ENCODE data around the gene C1orf21.

Gene C1orf21

GRCh38 chr1:184590163-184590750 lies 203.4 kb downstream of the C1orf21 start:
- Histone ChIP-seq H3K4me1 (ENCODE audit: control insufficient read depth, insufficient read depth, low read length) (no peaks in the 10 kb centered on the region), H3K9ac (ENCODE audit: low read length) (no peak overlapping the region), H3K4me3 (ENCODE audit: low read length) (no peak overlapping the region), H3K9me3 (ENCODE audit: control insufficient read depth, low read length) (no peaks in the 10 kb centered on the region), H3K27me3 (replicated peaks; ENCODE audit: control insufficient read depth, insufficient read depth, low read length) (no peaks in the 10 kb centered on the region), H3K36me3 (ENCODE audit: control insufficient read depth, insufficient read depth, low read length, severe bottlenecking) (peaks cover 3% of the 10 kb centered on the region)
- DNase-seq (ENCODE audit: low read depth), result no peak

- Histone ChIP-seq H3K27me3 (replicated peaks; ENCODE audit: control insufficient read depth, insufficient read depth, low read length) (no peaks in the 10 kb centered on the region), H3K9me3 (ENCODE audit: control insufficient read depth, low read length) (no peaks in the 10 kb centered on the region), H3K9ac (ENCODE audit: low read length) (no peak overlapping the region), H3K36me3 (ENCODE audit: control insufficient read depth, insufficient read depth, low read length, severe bottlenecking) (peaks cover 5% of the 10 kb centered on the region), H3K4me1 (ENCODE audit: control insufficient read depth, insufficient read depth, low read length) (peaks cover 20% of the 10 kb centered on the region), H3K4me3 (ENCODE audit: low read length) (no peak overlapping the region)
- no peak for DNase-seq (ENCODE audit: low read depth)
These were observed 206.8 kb downstream of the C1orf21 start for GRCh38 chr1:184593597-184593996.

GRCh38 chr1:184595596-184595995 lies 208.8 kb downstream of the C1orf21 start:
- H3K9ac ChIP-seq (ENCODE audit: low read length), result no peak overlapping the region
- H3K27me3 ChIP-seq (replicated peaks; ENCODE audit: control insufficient read depth, insufficient read depth, low read length), result no peaks in the 10 kb centered on the region
- DNase-seq (ENCODE audit: low read depth), result peak; percentile 75
- H3K4me3 ChIP-seq (ENCODE audit: low read length), result no peak overlapping the region
- peaks cover 20% of the 10 kb centered on the region for H3K4me1 ChIP-seq (ENCODE audit: control insufficient read depth, insufficient read depth, low read length)
- H3K36me3 ChIP-seq (ENCODE audit: control insufficient read depth, insufficient read depth, low read length, severe bottlenecking), result peaks cover 8% of the 10 kb centered on the region
- no peaks in the 10 kb centered on the region for H3K9me3 ChIP-seq (ENCODE audit: control insufficient read depth, low read length)

GRCh38 chr1:184596950-184597645 lies 210.3 kb downstream of the C1orf21 start:
- DNase-seq (ENCODE audit: low read depth), result no peak
- H3K27me3 ChIP-seq (replicated peaks; ENCODE audit: control insufficient read depth, insufficient read depth, low read length), result no peaks in the 10 kb centered on the region
- H3K4me3 ChIP-seq (ENCODE audit: low read length), result no peak overlapping the region
- H3K9me3 ChIP-seq (ENCODE audit: control insufficient read depth, low read length), result no peaks in the 10 kb centered on the region
- H3K36me3 ChIP-seq (ENCODE audit: control insufficient read depth, insufficient read depth, low read length, severe bottlenecking), result peaks cover 8% of the 10 kb centered on the region
- H3K4me1 ChIP-seq (ENCODE audit: control insufficient read depth, insufficient read depth, low read length), result peaks cover 20% of the 10 kb centered on the region
- no peak overlapping the region for H3K9ac ChIP-seq (ENCODE audit: low read length)

GRCh38 chr1:184597650-184598357 lies 211.0 kb downstream of the C1orf21 start:
- Histone ChIP-seq H3K36me3 (ENCODE audit: control insufficient read depth, insufficient read depth, low read length, severe bottlenecking) (peaks cover 8% of the 10 kb centered on the region), H3K9ac (ENCODE audit: low read length) (no peak overlapping the region), H3K4me3 (ENCODE audit: low read length) (no peak overlapping the region), H3K9me3 (ENCODE audit: control insufficient read depth, low read length) (no peaks in the 10 kb centered on the region), H3K27me3 (replicated peaks; ENCODE audit: control insufficient read depth, insufficient read depth, low read length) (no peaks in the 10 kb centered on the region), H3K4me1 (ENCODE audit: control insufficient read depth, insufficient read depth, low read length) (peaks cover 20% of the 10 kb centered on the region)
- peak; percentile 56 for DNase-seq (ENCODE audit: low read depth)

- DNase-seq (ENCODE audit: low read depth), result no peak
- Histone ChIP-seq H3K36me3 (ENCODE audit: control insufficient read depth, insufficient read depth, low read length, severe bottlenecking) (peaks cover 4% of the 10 kb centered on the region), H3K4me1 (ENCODE audit: control insufficient read depth, insufficient read depth, low read length) (peaks cover 20% of the 10 kb centered on the region), H3K9me3 (ENCODE audit: control insufficient read depth, low read length) (no peaks in the 10 kb centered on the region), H3K27me3 (replicated peaks; ENCODE audit: control insufficient read depth, insufficient read depth, low read length) (no peaks in the 10 kb centered on the region), H3K4me3 (ENCODE audit: low read length) (no peak overlapping the region), H3K9ac (ENCODE audit: low read length) (no peak overlapping the region)
These were observed 211.8 kb downstream of the C1orf21 start for GRCh38 chr1:184598403-184599193.

GRCh38 chr1:184604152-184604900 lies 217.5 kb downstream of the C1orf21 start:
- Histone ChIP-seq H3K9ac (ENCODE audit: low read length) (no peak overlapping the region), H3K4me1 (ENCODE audit: control insufficient read depth, insufficient read depth, low read length) (peaks cover 9% of the 10 kb centered on the region), H3K36me3 (ENCODE audit: control insufficient read depth, insufficient read depth, low read length, severe bottlenecking) (no peaks in the 10 kb centered on the region), H3K27me3 (replicated peaks; ENCODE audit: control insufficient read depth, insufficient read depth, low read length) (no peaks in the 10 kb centered on the region), H3K4me3 (ENCODE audit: low read length) (no peak overlapping the region), H3K9me3 (ENCODE audit: control insufficient read depth, low read length) (no peaks in the 10 kb centered on the region)
- DNase-seq (ENCODE audit: low read depth), result no peak

GRCh38 chr1:184605941-184606340 lies 219.1 kb downstream of the C1orf21 start:
- DNase-seq (ENCODE audit: low read depth), result no peak
- Histone ChIP-seq H3K9me3 (ENCODE audit: control insufficient read depth, low read length) (no peaks in the 10 kb centered on the region), H3K27me3 (replicated peaks; ENCODE audit: control insufficient read depth, insufficient read depth, low read length) (no peaks in the 10 kb centered on the region), H3K9ac (ENCODE audit: low read length) (no peak overlapping the region), H3K4me3 (ENCODE audit: low read length) (no peak overlapping the region), H3K36me3 (ENCODE audit: control insufficient read depth, insufficient read depth, low read length, severe bottlenecking) (no peaks in the 10 kb centered on the region), H3K4me1 (ENCODE audit: control insufficient read depth, insufficient read depth, low read length) (peaks cover 9% of the 10 kb centered on the region)

GRCh38 chr1:184606786-184607185 lies 220.0 kb downstream of the C1orf21 start:
- no peak overlapping the region for H3K9ac ChIP-seq (ENCODE audit: low read length)
- no peaks in the 10 kb centered on the region for H3K36me3 ChIP-seq (ENCODE audit: control insufficient read depth, insufficient read depth, low read length, severe bottlenecking)
- no peaks in the 10 kb centered on the region for H3K27me3 ChIP-seq (replicated peaks; ENCODE audit: control insufficient read depth, insufficient read depth, low read length)
- no peak overlapping the region for H3K4me3 ChIP-seq (ENCODE audit: low read length)
- H3K9me3 ChIP-seq (ENCODE audit: control insufficient read depth, low read length), result no peaks in the 10 kb centered on the region
- peaks cover 9% of the 10 kb centered on the region for H3K4me1 ChIP-seq (ENCODE audit: control insufficient read depth, insufficient read depth, low read length)
- DNase-seq (ENCODE audit: low read depth), result no peak

- H3K9ac ChIP-seq (ENCODE audit: low read length), result no peak overlapping the region
- no peak for DNase-seq (ENCODE audit: low read depth)
- H3K36me3 ChIP-seq (ENCODE audit: control insufficient read depth, insufficient read depth, low read length, severe bottlenecking), result no peaks in the 10 kb centered on the region
- no peak overlapping the region for H3K4me3 ChIP-seq (ENCODE audit: low read length)
- H3K27me3 ChIP-seq (replicated peaks; ENCODE audit: control insufficient read depth, insufficient read depth, low read length), result no peaks in the 10 kb centered on the region
- H3K9me3 ChIP-seq (ENCODE audit: control insufficient read depth, low read length), result no peaks in the 10 kb centered on the region
- peaks cover 9% of the 10 kb centered on the region for H3K4me1 ChIP-seq (ENCODE audit: control insufficient read depth, insufficient read depth, low read length)
These were observed 221.8 kb downstream of the C1orf21 start for GRCh38 chr1:184608581-184608980.
